NCI-H510A (cell line): ENCODE data around the gene ZNF445.
"Not testable (repeated sequence)": the region's sequence is repeated elsewhere in the genome, so short reads cannot be mapped to it uniquely, and the experiment has no call there.

ENCODE experiments used
- DNase-seq: peaks from one replicate; lab custom pipeline; 2025; lab: John Stamatoyannopoulos, UW

Gene ZNF445

GRCh38 chr3:44434834-44435510 is 42.5 kb downstream of the ZNF445 start:
- no peak for DNase-seq

- DNase-seq: no peak
Observed at GRCh38 chr3:44430466-44430865, 47.0 kb downstream of the ZNF445 start.

- DNase-seq: no peak
Observed at GRCh38 chr3:44429459-44429858, 48.0 kb downstream of the ZNF445 start.

GRCh38 chr3:44428910-44429309 is 48.6 kb downstream of the ZNF445 start:
- no peak for DNase-seq

- DNase-seq: no peak
Observed at GRCh38 chr3:44427683-44428082, 49.8 kb downstream of the ZNF445 start.

GRCh38 chr3:44424758-44425157 is 52.7 kb downstream of the ZNF445 start:
- no peak for DNase-seq

- DNase-seq: no peak
Observed at GRCh38 chr3:44421280-44421679, 56.2 kb downstream of the ZNF445 start.

- no peak for DNase-seq
Observed at GRCh38 chr3:44420676-44421075, 56.8 kb downstream of the ZNF445 start.

- no peak for DNase-seq
Observed at GRCh38 chr3:44419923-44420650, 57.4 kb downstream of the ZNF445 start.

GRCh38 chr3:44419116-44419922 is 58.2 kb downstream of the ZNF445 start:
- no peak for DNase-seq

- DNase-seq: no peak
Observed at GRCh38 chr3:44418549-44418948, 58.9 kb downstream of the ZNF445 start.

- not testable (repeated sequence) for DNase-seq
Observed at GRCh38 chr3:44418118-44418517, 59.4 kb downstream of the ZNF445 start.

- DNase-seq: no peak
Observed at GRCh38 chr3:44416031-44417030, 61.1 kb downstream of the ZNF445 start.

- DNase-seq: no peak
Observed at GRCh38 chr3:44415421-44415820, 62.0 kb downstream of the ZNF445 start.

- DNase-seq: no peak
Observed at GRCh38 chr3:44414517-44415090, 62.9 kb downstream of the ZNF445 start.

GRCh38 chr3:44412365-44412764 is 65.1 kb downstream of the ZNF445 start:
- DNase-seq: no peak

GRCh38 chr3:44411031-44411645 is 66.3 kb downstream of the ZNF445 start:
- no peak for DNase-seq

- DNase-seq: no peak
Observed at GRCh38 chr3:44409640-44410410, 67.6 kb downstream of the ZNF445 start.

GRCh38 chr3:44402548-44402947 is 74.9 kb downstream of the ZNF445 start:
- DNase-seq: no peak

- DNase-seq: no peak
Observed at GRCh38 chr3:44400771-44401170, 76.7 kb downstream of the ZNF445 start.
